HG02973 (cell line): ENCODE data around the gene NAALADL2.

ENCODE experiments used
- ATAC-seq: cut with Tn5 transposase; IDR thresholded peaks from one replicate; pipeline ENCODE4 v1.9.1; 2021; ENCODE audit warnings: moderate library complexity; ENCODE audit not compliant: unreplicated experiment

NAALADL2 gene

GRCh38 chr3:175619369-175619768 lies 760.2 kb downstream of the NAALADL2 start:
- no peak for ATAC-seq

GRCh38 chr3:175620093-175620492 lies 761.0 kb downstream of the NAALADL2 start:
- no peak for ATAC-seq

GRCh38 chr3:175620532-175620931 lies 761.4 kb downstream of the NAALADL2 start:
- ATAC-seq, result no peak

DNA sequence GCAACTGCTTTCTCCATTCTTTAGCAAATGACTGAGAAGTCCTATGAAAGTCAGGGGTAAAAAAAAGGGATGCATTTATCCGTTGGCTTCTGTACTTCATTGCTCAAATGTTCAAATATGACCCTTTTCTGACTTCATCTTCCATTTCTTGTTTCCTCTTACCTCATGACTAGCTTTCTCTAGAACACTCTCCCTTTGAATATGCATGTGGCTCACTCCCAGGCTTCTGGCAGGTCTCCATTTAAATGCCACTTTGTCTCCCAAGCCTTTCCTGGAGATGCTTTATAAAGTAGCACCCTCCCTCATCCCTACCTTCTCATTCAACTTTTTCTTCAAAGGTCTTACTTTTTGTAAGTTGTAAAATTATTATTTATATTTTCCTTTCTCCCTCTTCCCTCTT lies 781.8 kb downstream of the NAALADL2 start:
- ATAC-seq, result no peak

DNA sequence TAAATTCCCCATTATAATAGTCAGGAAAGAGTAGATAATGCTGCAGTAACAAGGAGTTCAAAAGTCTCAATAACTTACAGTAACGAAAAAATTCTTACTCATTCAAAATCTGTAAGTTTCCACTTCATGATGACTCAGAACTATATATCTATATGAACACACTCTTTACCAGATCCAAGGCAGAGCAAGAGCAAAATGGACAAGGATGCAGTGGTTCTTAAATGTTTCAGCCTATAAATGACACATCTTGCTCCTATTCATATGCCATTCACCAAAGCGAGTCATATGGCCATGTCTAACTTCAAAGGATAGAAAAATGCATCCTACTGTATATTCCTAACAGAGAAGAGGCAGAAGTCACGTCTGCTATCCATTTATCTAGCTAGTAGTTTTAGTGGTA lies 787.7 kb downstream of the NAALADL2 start:
- ATAC-seq, result no peak

GRCh38 chr3:175648899-175649298 lies 789.8 kb downstream of the NAALADL2 start:
- ATAC-seq, result no peak

GRCh38 chr3:175651716-175652115 lies 792.6 kb downstream of the NAALADL2 start:
- no peak for ATAC-seq

GRCh38 chr3:175655351-175655750 lies 796.2 kb downstream of the NAALADL2 start:
- no peak for ATAC-seq

- ATAC-seq, result no peak
Measured at GRCh38 chr3:175656461-175656860, 797.3 kb downstream of the NAALADL2 start.

- no peak for ATAC-seq
Measured at GRCh38 chr3:175659670-175660350, 800.7 kb downstream of the NAALADL2 start.

GRCh38 chr3:175662815-175663214 lies 803.7 kb downstream of the NAALADL2 start:
- no peak for ATAC-seq

GRCh38 chr3:175664911-175665310 lies 805.8 kb downstream of the NAALADL2 start:
- ATAC-seq, result no peak

DNA sequence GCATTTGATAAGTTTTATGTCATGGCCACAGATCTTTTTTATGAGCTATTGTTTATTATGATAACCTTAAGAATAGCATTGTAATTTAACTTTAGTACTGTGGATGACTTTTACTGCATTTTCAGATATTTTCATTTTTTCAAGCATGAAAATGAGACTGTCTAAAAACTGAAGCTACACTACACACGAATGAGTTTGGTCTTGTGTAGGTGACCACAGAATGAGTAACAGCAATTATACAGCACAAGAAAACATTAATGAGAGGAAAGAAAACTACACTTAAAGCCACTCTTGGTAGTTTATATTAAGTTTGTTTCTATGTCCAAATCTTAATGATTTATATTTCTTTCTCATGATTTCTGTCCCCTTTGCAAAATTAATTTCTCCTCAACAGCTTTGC lies 809.2 kb downstream of the NAALADL2 start:
- no peak for ATAC-seq

GRCh38 chr3:175670557-175670956 lies 811.4 kb downstream of the NAALADL2 start:
- ATAC-seq, result no peak

- no peak for ATAC-seq
Measured at GRCh38 chr3:175672119-175672689, 813.1 kb downstream of the NAALADL2 start.

GRCh38 chr3:175679568-175679967 lies 820.4 kb downstream of the NAALADL2 start:
- no peak for ATAC-seq

DNA sequence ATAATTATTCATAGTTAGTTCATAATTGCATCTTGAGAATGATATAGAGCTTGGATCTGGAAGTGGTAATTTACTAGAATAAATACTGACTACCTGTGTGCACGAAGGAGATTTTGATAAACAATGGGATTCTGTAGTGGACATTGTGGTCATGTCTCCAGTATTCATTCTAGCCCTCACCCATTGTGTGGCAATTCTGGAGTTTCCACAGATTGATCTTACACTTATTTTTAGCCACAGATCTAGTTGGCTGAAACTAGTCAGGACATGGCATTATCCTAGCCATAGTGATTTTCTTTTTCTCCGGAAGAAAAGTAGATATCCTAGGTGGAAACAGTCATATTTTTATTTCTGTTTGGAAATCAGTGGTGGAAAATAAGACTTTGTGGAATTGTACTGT lies 833.1 kb downstream of the NAALADL2 start:
- no peak for ATAC-seq

DNA sequence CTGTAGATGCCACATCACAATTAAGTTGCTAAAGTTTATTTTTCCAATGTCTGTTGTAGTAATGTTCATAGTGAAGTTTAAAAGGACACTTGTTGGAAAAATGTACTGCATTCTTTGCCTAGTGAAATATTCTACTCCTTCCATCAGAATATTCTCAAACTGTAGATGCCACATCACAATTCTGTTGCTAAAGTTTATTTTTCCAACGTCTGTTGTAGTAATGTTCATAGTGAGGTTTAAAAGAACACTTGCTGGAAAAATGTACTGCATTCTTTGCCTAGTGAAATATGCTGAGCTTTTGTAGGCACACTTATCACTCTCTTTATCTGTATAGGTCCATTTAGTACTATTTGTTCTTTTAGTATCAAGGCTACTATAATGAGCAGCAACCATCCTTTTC lies 836.1 kb downstream of the NAALADL2 start:
- ATAC-seq, result no peak

GRCh38 chr3:175702956-175703355 lies 843.8 kb downstream of the NAALADL2 start:
- no peak for ATAC-seq

GRCh38 chr3:175704366-175705055 lies 845.4 kb downstream of the NAALADL2 start:
- ATAC-seq, result no peak

GRCh38 chr3:175713268-175713667 lies 854.1 kb downstream of the NAALADL2 start:
- ATAC-seq, result no peak

DNA sequence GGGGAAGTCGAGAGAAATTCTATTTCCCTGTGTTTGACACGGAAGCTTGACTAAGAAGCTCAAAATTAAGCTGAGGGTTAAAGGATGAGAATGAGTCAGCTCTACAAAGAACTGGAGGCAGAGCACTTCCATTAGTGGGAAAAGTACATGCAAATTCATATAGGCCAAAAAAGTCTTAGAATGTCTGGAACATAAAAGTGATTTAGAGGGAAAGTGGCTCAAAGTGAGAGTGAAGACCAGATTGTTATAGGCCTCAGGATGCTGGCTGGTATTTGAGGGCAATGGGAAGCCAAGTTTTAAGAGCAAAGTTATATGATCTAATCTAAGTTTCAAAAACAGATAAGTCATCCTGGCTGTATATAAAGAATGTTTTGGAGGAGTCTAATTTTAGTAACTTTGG lies 857.3 kb downstream of the NAALADL2 start:
- no peak for ATAC-seq
